Left lobe of liver (tissue), 2 donors: ENCODE measurements around the gene FIBIN. TPM values are rescaled to one million over a fixed set of nuclear protein-coding genes. Genes with fewer than 3 reads are reported as not detected.
"Not testable (repeated sequence)": the region's sequence is repeated elsewhere in the genome, so short reads cannot be mapped to it uniquely, and the experiment has no call there.

Experiments used
- ATAC-seq: fragments of 200-7000 bp; cut with Tn5 transposase; one replicate; pipeline ENCODE4 v1.9.1; 2020; ENCODE audit warnings: mild to moderate bottlenecking, moderate library complexity
- DNase-seq: peaks from one replicate; pipeline ENCODE4 v3.0.0-alpha.2; 2020; ENCODE audit warnings: low spot score
- total RNA-seq: library from RNA; stranded (reverse); gene quantifications from one replicate; pipeline ENCODE4 v1.2.1, GENCODE V29; 2021
- donor health status: DM: no; HTN: no; CAD: no; lungs with moderate emphysema.
- donor health status: DM: no; HTN: yes; CAD: no.

Gene FIBIN
- total RNA-seq, 1 donor from 2014 or later = 0.91 TPM

GRCh38 chr11:26976389-26976788 lies 17.5 kb upstream of the FIBIN start:
- ATAC-seq (no peak), DNase-seq (no peak)

- not testable (repeated sequence) for ATAC-seq, DNase-seq
These were observed 16.7 kb upstream of the FIBIN start for GRCh38 chr11:26977209-26977608.

GRCh38 chr11:26983645-26984044 lies 10.3 kb upstream of the FIBIN start:
- no peak for DNase-seq
- ATAC-seq = no peak

GRCh38 chr11:26985470-26985869 lies 8.4 kb upstream of the FIBIN start:
- DNase-seq = no peak
- ATAC-seq = no peak

- ATAC-seq = no peak
- DNase-seq = no peak
These were observed 8.0 kb upstream of the FIBIN start for GRCh38 chr11:26985943-26986342.

GRCh38 chr11:26987272-26987671 lies 6.6 kb upstream of the FIBIN start:
- ATAC-seq (no peak), DNase-seq (no peak)

- no peak for ATAC-seq
These were observed 6.2 kb upstream of the FIBIN start for GRCh38 chr11:26987731-26988130.

GRCh38 chr11:26992031-26992541 lies 1.8 kb upstream of the FIBIN start:
- no peak for DNase-seq
- no peak for ATAC-seq

More at GRCh38 chr11:26987731-26988130, 6.2 kb upstream of the FIBIN start:
- no peak for DNase-seq

GRCh38 chr11:26994631-26995095 lies 751 bp downstream of the FIBIN start:
- DNase-seq = peak; percentile 63
- ATAC-seq = peak; percentile 90

- no peak for DNase-seq
- no peak for ATAC-seq
These were observed 2.0 kb downstream of the FIBIN start for GRCh38 chr11:26995701-26996460.

GRCh38 chr11:26997378-26997777 lies 3.5 kb downstream of the FIBIN start:
- ATAC-seq (no peak), DNase-seq (no peak)

GRCh38 chr11:27001136-27001730 lies 7.3 kb downstream of the FIBIN start:
- not testable (repeated sequence) for ATAC-seq

GRCh38 chr11:27002431-27002830 lies 8.5 kb downstream of the FIBIN start:
- DNase-seq = no peak
- no peak for ATAC-seq

More at GRCh38 chr11:27001136-27001730, 7.3 kb downstream of the FIBIN start:
- DNase-seq = not testable (repeated sequence)

- ATAC-seq (no peak), DNase-seq (no peak)
These were observed 8.9 kb downstream of the FIBIN start for GRCh38 chr11:27002838-27003237.

GRCh38 chr11:27004103-27004502 lies 10.2 kb downstream of the FIBIN start:
- ATAC-seq = no peak
- no peak for DNase-seq

- no peak for DNase-seq
These were observed 15.1 kb downstream of the FIBIN start for GRCh38 chr11:27008811-27009535.

GRCh38 chr11:27011560-27012233 lies 17.8 kb downstream of the FIBIN start:
- ATAC-seq = no peak

More at GRCh38 chr11:27008811-27009535, 15.1 kb downstream of the FIBIN start:
- no peak for ATAC-seq

GRCh38 chr11:27012234-27012921 lies 18.5 kb downstream of the FIBIN start:
- DNase-seq (no peak), ATAC-seq (no peak)

More at GRCh38 chr11:27011560-27012233, 17.8 kb downstream of the FIBIN start:
- DNase-seq = no peak

GRCh38 chr11:27013781-27014361 lies 20.0 kb downstream of the FIBIN start:
- no peak for ATAC-seq
- no peak for DNase-seq
